Hematopoietic multipotent progenitor cell treated with erythropoietin and hydrocortisone succinate and interleukin-3 and kit ligand, for 6 days (in vitro differentiated cells): ENCODE measurements around the gene CDC42BPB.

Experiments
- DNase-seq: peaks from one replicate; pipeline ENCODE4 v3.0.0-alpha.2; 2015

The CDC42BPB gene

GRCh38 chr14:102964152-102964730 is 93.1 kb downstream of the CDC42BPB start:
- no peak for DNase-seq

- no peak for DNase-seq
Observed at GRCh38 chr14:102962111-102962627, 95.2 kb downstream of the CDC42BPB start.

GRCh38 chr14:102958461-102958860 is 98.9 kb downstream of the CDC42BPB start:
- no peak for DNase-seq

- DNase-seq: no peak
Observed at GRCh38 chr14:102957222-102957621, 100.1 kb downstream of the CDC42BPB start.

GRCh38 chr14:102955636-102956408 is 101.5 kb downstream of the CDC42BPB start:
- DNase-seq: no peak

GRCh38 chr14:102954081-102954789 is 103.1 kb downstream of the CDC42BPB start:
- DNase-seq: no peak

- no peak for DNase-seq
Observed at GRCh38 chr14:102953100-102953499, 104.2 kb downstream of the CDC42BPB start.

- no peak for DNase-seq
Observed at GRCh38 chr14:102952276-102952675, 105.1 kb downstream of the CDC42BPB start.

- DNase-seq: no peak
Observed at GRCh38 chr14:102951799-102952198, 105.5 kb downstream of the CDC42BPB start.

GRCh38 chr14:102951034-102951433 is 106.3 kb downstream of the CDC42BPB start:
- no peak for DNase-seq

GRCh38 chr14:102949801-102950451 is 107.4 kb downstream of the CDC42BPB start:
- no peak for DNase-seq

- DNase-seq: peak; percentile 57
Observed at GRCh38 chr14:102949062-102949800, 108.1 kb downstream of the CDC42BPB start.

GRCh38 chr14:102948698-102949061 is 108.7 kb downstream of the CDC42BPB start:
- DNase-seq: no peak

GRCh38 chr14:102947321-102948103 is 109.8 kb downstream of the CDC42BPB start:
- DNase-seq: no peak

GRCh38 chr14:102945346-102946130 is 111.8 kb downstream of the CDC42BPB start:
- DNase-seq: no peak

GRCh38 chr14:102944448-102945330 is 112.7 kb downstream of the CDC42BPB start:
- DNase-seq: no peak

GRCh38 chr14:102943979-102944378 is 113.4 kb downstream of the CDC42BPB start:
- no peak for DNase-seq

GRCh38 chr14:102943454-102943853 is 113.9 kb downstream of the CDC42BPB start:
- no peak for DNase-seq

- DNase-seq: no peak
Observed at GRCh38 chr14:102942069-102942468, 115.3 kb downstream of the CDC42BPB start.
